ENCODE data around the gene TRPM4.

DNA sequence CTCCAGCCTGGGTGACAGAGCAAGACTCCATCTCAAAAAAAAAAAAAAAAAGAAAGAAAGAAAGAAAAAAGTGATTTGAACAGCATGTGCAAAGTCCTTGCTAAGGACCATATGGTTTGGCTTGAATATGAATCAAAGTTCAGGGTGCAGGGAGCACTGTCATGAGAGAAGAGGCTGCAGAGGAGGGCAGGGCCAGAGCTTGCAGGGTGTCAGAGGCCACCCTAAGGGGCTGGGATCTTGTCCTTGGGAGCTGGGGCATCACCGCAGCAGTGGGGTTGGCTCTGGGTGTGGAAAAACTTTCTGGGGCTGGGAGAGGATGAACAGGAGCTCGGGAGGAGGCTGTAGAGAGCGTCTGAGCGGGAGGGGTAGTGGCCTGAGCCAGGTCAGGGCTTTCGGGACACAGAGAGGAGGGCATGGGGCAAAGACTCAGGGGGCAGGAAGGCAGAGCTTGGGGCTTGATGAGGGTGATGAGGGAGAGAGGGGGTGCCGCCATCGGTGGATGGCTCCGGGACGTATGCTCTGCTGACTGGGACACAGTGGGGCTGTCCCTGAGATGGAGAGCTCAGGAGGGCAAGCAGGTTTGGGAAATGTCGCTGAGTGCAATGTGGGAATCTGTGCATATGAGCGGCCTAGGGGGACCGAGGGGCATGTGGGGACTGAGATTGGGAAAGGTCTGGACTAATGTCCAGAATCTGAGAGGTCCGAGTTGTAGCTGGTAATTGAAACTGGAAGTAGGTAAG, 3.0 kb downstream of the TRPM4 start:
- TF ChIP-seq, protein P1, sequence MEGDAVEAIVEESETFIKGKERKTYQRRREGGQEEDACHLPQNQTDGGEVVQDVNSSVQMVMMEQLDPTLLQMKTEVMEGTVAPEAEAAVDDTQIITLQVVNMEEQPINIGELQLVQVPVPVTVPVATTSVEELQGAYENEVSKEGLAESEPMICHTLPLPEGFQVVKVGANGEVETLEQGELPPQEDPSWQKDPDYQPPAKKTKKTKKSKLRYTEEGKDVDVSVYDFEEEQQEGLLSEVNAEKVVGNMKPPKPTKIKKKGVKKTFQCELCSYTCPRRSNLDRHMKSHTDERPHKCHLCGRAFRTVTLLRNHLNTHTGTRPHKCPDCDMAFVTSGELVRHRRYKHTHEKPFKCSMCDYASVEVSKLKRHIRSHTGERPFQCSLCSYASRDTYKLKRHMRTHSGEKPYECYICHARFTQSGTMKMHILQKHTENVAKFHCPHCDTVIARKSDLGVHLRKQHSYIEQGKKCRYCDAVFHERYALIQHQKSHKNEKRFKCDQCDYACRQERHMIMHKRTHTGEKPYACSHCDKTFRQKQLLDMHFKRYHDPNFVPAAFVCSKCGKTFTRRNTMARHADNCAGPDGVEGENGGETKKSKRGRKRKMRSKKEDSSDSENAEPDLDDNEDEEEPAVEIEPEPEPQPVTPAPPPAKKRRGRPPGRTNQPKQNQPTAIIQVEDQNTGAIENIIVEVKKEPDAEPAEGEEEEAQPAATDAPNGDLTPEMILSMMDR (IDR thresholded peaks at IDR 0.05; ENCODE audit: insufficient read depth, low read length, poor library complexity, severe bottlenecking), result no peak
- TF ChIP-seq EZH2phosphoT487 (conservative IDR thresholded peaks at IDR 0.05; ENCODE audit: low read length), result no peak

Data from SU-DHL-6 (cell line).